ENCODE data around the gene CCL7.

Gene CCL7

GRCh38 chr17:34285286-34285792 is 15.3 kb downstream of the CCL7 start, which contains the start of gene CCL11:
CCL11 (plus strand) TSS chr17:34285742; CDS start chr17:34285809, 67 bp downstream.
- no peak for TF ChIP-seq CTCF (IDR thresholded peaks at IDR 0.05)
- Histone ChIP-seq H3K9ac (no peak within 1 kb of the TSS), H2AFZ (no peak within 1 kb of the TSS), H3K27me3 (ENCODE audit: control insufficient read depth, insufficient read depth, low read length) (no peaks in the 10 kb centered on the region), H3K4me2 (ENCODE audit: low read length) (no peak within 1 kb of the TSS), H3K79me2 (no peaks in the 10 kb centered on the region), H3K4me3 (ENCODE audit: low read depth, low read length) (no peak within 1 kb of the TSS), H3K27ac (no peak within 1 kb of the TSS), H3K4me1 (no peaks in the 10 kb centered on the region), H3K36me3 (ENCODE audit: control insufficient read depth, insufficient read depth, low read length) (no peaks in the 10 kb centered on the region), H3K9me3 (ENCODE audit: control insufficient read depth, low read length) (no peaks in the 10 kb centered on the region)

- Histone ChIP-seq H2AFZ (no peak overlapping the region), H3K9ac (no peak overlapping the region), H3K4me3 (ENCODE audit: low read depth, low read length) (no peak overlapping the region), H3K9me3 (ENCODE audit: control insufficient read depth, low read length) (no peaks in the 10 kb centered on the region), H3K27ac (no peak overlapping the region), H3K79me2 (no peaks in the 10 kb centered on the region), H3K27me3 (ENCODE audit: control insufficient read depth, insufficient read depth, low read length) (no peaks in the 10 kb centered on the region), H3K36me3 (ENCODE audit: control insufficient read depth, insufficient read depth, low read length) (no peaks in the 10 kb centered on the region), H3K4me2 (ENCODE audit: low read length) (no peak overlapping the region), H3K4me1 (no peaks in the 10 kb centered on the region)
- TF ChIP-seq CTCF (IDR thresholded peaks at IDR 0.05) = no peak
These were observed 17.9 kb downstream of the CCL7 start for GRCh38 chr17:34287875-34288274.

- no peaks in the 10 kb centered on the region for H3K36me3 ChIP-seq (ENCODE audit: control insufficient read depth, insufficient read depth, low read length)
- no peak for TF ChIP-seq CTCF (IDR thresholded peaks at IDR 0.05)
- no peaks in the 10 kb centered on the region for H3K4me1 ChIP-seq
- no peak overlapping the region for H3K9ac ChIP-seq
- H3K9me3 ChIP-seq (ENCODE audit: control insufficient read depth, low read length) = no peaks in the 10 kb centered on the region
- no peaks in the 10 kb centered on the region for H3K79me2 ChIP-seq
- no peaks in the 10 kb centered on the region for H3K27me3 ChIP-seq (ENCODE audit: control insufficient read depth, insufficient read depth, low read length)
- H3K27ac ChIP-seq = no peak overlapping the region
- no peak overlapping the region for H3K4me3 ChIP-seq (ENCODE audit: low read depth, low read length)
- no peak overlapping the region for H3K4me2 ChIP-seq (ENCODE audit: low read length)
- no peak overlapping the region for H2AFZ ChIP-seq
These were observed 20.6 kb downstream of the CCL7 start for GRCh38 chr17:34290586-34290985.

- Histone ChIP-seq H3K79me2 (no peaks in the 10 kb centered on the region), H3K36me3 (ENCODE audit: control insufficient read depth, insufficient read depth, low read length) (no peaks in the 10 kb centered on the region), H3K9ac (no peak overlapping the region), H3K27ac (no peak overlapping the region), H3K27me3 (ENCODE audit: control insufficient read depth, insufficient read depth, low read length) (no peaks in the 10 kb centered on the region), H3K4me2 (ENCODE audit: low read length) (no peak overlapping the region), H3K4me3 (ENCODE audit: low read depth, low read length) (no peak overlapping the region), H3K9me3 (ENCODE audit: control insufficient read depth, low read length) (no peaks in the 10 kb centered on the region), H2AFZ (no peak overlapping the region), H3K4me1 (no peaks in the 10 kb centered on the region)
- TF ChIP-seq CTCF (IDR thresholded peaks at IDR 0.05) = no peak
These were observed 21.8 kb downstream of the CCL7 start for GRCh38 chr17:34291721-34292348.

GRCh38 chr17:34299027-34299426 is 29.0 kb downstream of the CCL7 start:
- Histone ChIP-seq H3K4me2 (ENCODE audit: low read length) (no peak overlapping the region), H3K4me3 (ENCODE audit: low read depth, low read length) (no peak overlapping the region), H3K9ac (no peak overlapping the region), H3K36me3 (ENCODE audit: control insufficient read depth, insufficient read depth, low read length) (no peaks in the 10 kb centered on the region), H3K9me3 (ENCODE audit: control insufficient read depth, low read length) (no peaks in the 10 kb centered on the region), H2AFZ (no peak overlapping the region), H3K27me3 (ENCODE audit: control insufficient read depth, insufficient read depth, low read length) (no peaks in the 10 kb centered on the region), H3K4me1 (no peaks in the 10 kb centered on the region), H3K27ac (no peak overlapping the region), H3K79me2 (no peaks in the 10 kb centered on the region)
- TF ChIP-seq CTCF (IDR thresholded peaks at IDR 0.05) = no peak
